SK-N-MC (cell line): ENCODE results near the gene PVALEF.
"Not testable (repeated sequence)": the region's sequence is repeated elsewhere in the genome, so short reads cannot be mapped to it uniquely, and the experiment has no call there.

Experiments
- DNase-seq: peaks from one replicate; pipeline ENCODE4 v3.0.0-alpha.2; 2011; ENCODE audit warnings: low read depth, low spot score
- H3K27ac ChIP-seq: fragments of 200-600 bp; sonication (generic); 2 replicates; pipeline ENCODE4 v1.5.1; 2016; ENCODE audit warnings: mixed run types
- H3K36me3 ChIP-seq: fragments of 200-600 bp; sonication (generic); 2 replicates; pipeline ENCODE4 v1.6.1; 2017; ENCODE audit warnings: antibody characterized with exemption, low read length, mixed read lengths; ENCODE audit not compliant: insufficient read depth
- H3K4me3 ChIP-seq: fragments of 200-600 bp; sonication (generic); 2 replicates; pipeline ENCODE4 v1.5.1; 2016
- H3K9ac ChIP-seq: fragments of 200-600 bp; sonication (generic); 2 replicates; pipeline ENCODE4 v1.8.0; 2017; ENCODE audit warnings: mixed run types, mixed read lengths; ENCODE audit not compliant: insufficient read length
- H3K9me3 ChIP-seq: fragments of 200-600 bp; sonication (generic); 2 replicates; pipeline ENCODE4 v1.6.1; 2017; ENCODE audit warnings: low read depth, mild to moderate bottlenecking, antibody characterized with exemption, low read length, moderate library complexity, mixed read lengths
- EZH2 ChIP-seq: fragments of 200-600 bp; sonication (generic); IDR thresholded peaks from one replicate; pipeline ENCODE4 v1.6.1; 2017; ENCODE audit warnings: antibody characterized with exemption
- FOXP2 ChIP-seq: optimal IDR thresholded peaks from 2 replicates; pipeline ENCODE3; 2011; ENCODE audit warnings: mild to moderate bottlenecking, moderate library complexity; ENCODE audit not compliant: insufficient read depth; ENCODE audit errors: extremely low read length, control extremely low read depth
- POLR2AphosphoS5 ChIP-seq: IDR thresholded peaks from 2 replicates; pipeline ENCODE4 v1.6.1; 2012; ENCODE audit warnings: mild to moderate bottlenecking, low read depth, low read length, borderline replicate concordance

Gene PVALEF

GRCh38 chr17:81219476-81220180 lies 54.3 kb downstream of the PVALEF start:
- H3K9ac ChIP-seq = no peak overlapping the region
- TF ChIP-seq EZH2 (no peak), FOXP2 (no peak), POLR2AphosphoS5 (no peak)
- no peak overlapping the region for H3K27ac ChIP-seq
- H3K9me3 ChIP-seq = no peaks in the 10 kb centered on the region
- no peak for DNase-seq
- no peaks in the 10 kb centered on the region; the same call in 1 of the 2 replicates for H3K36me3 ChIP-seq
- no peak overlapping the region for H3K4me3 ChIP-seq

DNA sequence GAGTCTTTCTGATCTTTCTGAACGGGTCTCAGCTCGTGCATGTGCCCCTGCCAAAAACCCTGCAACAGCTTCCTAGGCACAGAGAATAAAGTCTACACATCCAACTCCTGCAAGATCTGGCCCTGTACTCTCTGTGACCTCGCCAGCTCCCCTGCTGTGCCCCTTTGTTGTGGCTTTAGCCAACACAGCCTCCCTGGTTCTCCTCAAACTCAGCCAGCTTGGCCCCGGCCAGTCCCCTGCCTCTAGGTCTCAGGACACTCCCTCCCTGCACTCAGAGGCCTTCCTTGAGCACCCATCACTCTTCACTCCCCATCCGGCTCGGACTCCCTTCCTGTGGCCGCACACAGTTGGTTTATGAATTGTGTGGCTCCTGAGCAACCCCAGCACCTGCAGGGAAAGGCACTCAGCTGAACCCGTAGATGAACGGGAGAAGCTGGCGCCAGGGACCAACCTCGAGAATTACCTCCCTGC lies 56.1 kb downstream of the PVALEF start:
- Histone ChIP-seq H3K9ac (no peak overlapping the region), H3K36me3 (no peaks in the 10 kb centered on the region; the same call in 1 of the 2 replicates), H3K9me3 (no peaks in the 10 kb centered on the region), H3K4me3 (no peak overlapping the region; the same call in 1 of the 2 replicates), H3K27ac (no peak overlapping the region)
- DNase-seq = no peak
- TF ChIP-seq POLR2AphosphoS5 = no peak
- TF ChIP-seq FOXP2 = no peak
- no peak for TF ChIP-seq EZH2

- DNase-seq = no peak
- Histone ChIP-seq H3K9me3 (no peaks in the 10 kb centered on the region), H3K4me3 (peak overlapping the region; percentile 89), H3K27ac (no peak overlapping the region), H3K9ac (peak overlapping the region; percentile 76), H3K36me3 (no peaks in the 10 kb centered on the region; the same call in 1 of the 2 replicates)
- TF ChIP-seq EZH2 (no peak), POLR2AphosphoS5 (no peak), FOXP2 (no peak)
Observed at GRCh38 chr17:81221842-81222619, 56.7 kb downstream of the PVALEF start.

GRCh38 chr17:81222620-81222905 lies 57.3 kb downstream of the PVALEF start:
- H3K36me3 ChIP-seq = no peaks in the 10 kb centered on the region; the same call in 1 of the 2 replicates
- no peak for DNase-seq
- TF ChIP-seq EZH2 (no peak), FOXP2 (no peak), POLR2AphosphoS5 (no peak)
- H3K9ac ChIP-seq = peak overlapping the region; percentile 76
- H3K9me3 ChIP-seq = no peaks in the 10 kb centered on the region
- no peak overlapping the region for H3K27ac ChIP-seq
- H3K4me3 ChIP-seq = peak overlapping the region; percentile 89

GRCh38 chr17:81222906-81223761 lies 57.8 kb downstream of the PVALEF start, which contains the start of gene CEP131:
CEP131 (minus strand) TSS chr17:81222965; CDS start chr17:81220056, 2,909 bp downstream.
- no peaks in the 10 kb centered on the region for H3K36me3 ChIP-seq
- peak; percentile 47; the same call in 1 of the 2 replicates for TF ChIP-seq POLR2AphosphoS5
- no peak for TF ChIP-seq EZH2
- TF ChIP-seq FOXP2 = no peak
- H3K9me3 ChIP-seq = no peaks in the 10 kb centered on the region
- H3K27ac ChIP-seq = no peak within 1 kb of the TSS; the same call in 1 of the 2 replicates
- peak; percentile 70 for DNase-seq
- H3K4me3 ChIP-seq = peak within 1 kb of the TSS; percentile 89
- H3K9ac ChIP-seq = peak within 1 kb of the TSS; percentile 76

GRCh38 chr17:81223762-81224130 lies 58.4 kb downstream of the PVALEF start:
- Histone ChIP-seq H3K27ac (no peak overlapping the region), H3K9me3 (no peaks in the 10 kb centered on the region), H3K9ac (no peak overlapping the region), H3K4me3 (no peak overlapping the region), H3K36me3 (no peaks in the 10 kb centered on the region)
- TF ChIP-seq FOXP2 (no peak), EZH2 (no peak), POLR2AphosphoS5 (no peak)
- no peak for DNase-seq

DNA sequence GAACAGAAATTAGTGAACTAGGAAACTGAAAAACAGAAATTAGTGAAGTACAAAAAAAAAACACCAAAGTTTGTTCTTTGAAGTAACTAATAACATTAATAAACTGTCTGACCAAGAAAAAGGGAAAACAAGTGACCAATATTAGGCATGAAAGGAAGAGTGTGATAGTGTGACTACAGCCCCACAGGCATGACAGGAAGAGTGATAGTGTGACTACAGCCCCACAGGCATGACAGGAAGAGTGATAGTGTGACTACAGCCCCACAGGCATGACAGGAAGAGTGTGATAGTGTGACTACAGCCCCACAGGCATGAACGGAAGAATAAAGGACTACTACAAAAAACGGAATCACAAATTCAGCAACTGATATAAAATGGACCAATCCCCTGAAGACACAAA lies 62.3 kb downstream of the PVALEF start:
- H3K9ac ChIP-seq, DNase-seq, H3K9me3 ChIP-seq, H3K36me3 ChIP-seq, H3K4me3 ChIP-seq: not testable (repeated sequence)
- peak overlapping the region; percentile 2; the same call in 1 of the 2 replicates for H3K27ac ChIP-seq

- DNase-seq = no peak
- H3K4me3 ChIP-seq = no peak overlapping the region
- no peak overlapping the region for H3K27ac ChIP-seq
- H3K9ac ChIP-seq = no peak overlapping the region
- H3K36me3 ChIP-seq = no peaks in the 10 kb centered on the region
- TF ChIP-seq POLR2AphosphoS5 = no peak
- TF ChIP-seq EZH2 = no peak
- no peak for TF ChIP-seq FOXP2
- no peaks in the 10 kb centered on the region for H3K9me3 ChIP-seq
Observed at GRCh38 chr17:81228420-81228819, 63.1 kb downstream of the PVALEF start.
